GM19328 (cell line): ENCODE data around the gene IL12RB1.

Experiments
- ATAC-seq: cut with Tn5 transposase; IDR thresholded peaks from one replicate; pipeline ENCODE4 v1.9.1; 2021; ENCODE audit warnings: mild to moderate bottlenecking, moderate library complexity; ENCODE audit not compliant: unreplicated experiment

Gene IL12RB1

DNA sequence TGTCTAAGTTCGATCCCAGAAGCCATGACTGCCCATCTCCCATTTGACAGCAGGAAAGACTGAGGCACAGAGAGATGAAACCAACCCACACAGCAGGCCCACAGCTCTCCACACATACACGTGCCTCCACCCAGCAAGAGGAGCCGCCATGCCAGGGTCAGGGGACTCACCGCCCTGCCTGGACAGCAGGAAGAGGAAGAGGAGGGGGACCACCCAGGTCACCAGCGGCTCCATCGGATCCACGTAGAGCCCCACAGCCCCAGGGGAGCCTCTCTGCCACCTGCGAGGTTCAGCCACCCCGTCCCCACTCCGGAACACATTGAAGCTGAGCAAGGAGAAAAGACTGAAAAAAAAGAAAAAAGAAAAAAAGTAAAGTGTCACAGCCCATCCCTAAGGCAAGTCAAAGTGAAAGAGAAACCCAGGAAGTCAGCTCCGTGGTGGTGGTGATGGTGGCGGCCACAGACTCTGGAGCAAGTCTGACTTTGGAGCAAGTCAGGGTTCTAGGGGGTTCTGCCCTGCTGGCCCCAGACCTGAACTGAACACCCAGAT, at the start of gene IL12RB1:
Gene IL12RB1, minus strand, starts transcription at position 345 of the 549 bp plus-strand sequence. Its CDS starts 111 bp downstream, at position 234.
- no peak for ATAC-seq

DNA sequence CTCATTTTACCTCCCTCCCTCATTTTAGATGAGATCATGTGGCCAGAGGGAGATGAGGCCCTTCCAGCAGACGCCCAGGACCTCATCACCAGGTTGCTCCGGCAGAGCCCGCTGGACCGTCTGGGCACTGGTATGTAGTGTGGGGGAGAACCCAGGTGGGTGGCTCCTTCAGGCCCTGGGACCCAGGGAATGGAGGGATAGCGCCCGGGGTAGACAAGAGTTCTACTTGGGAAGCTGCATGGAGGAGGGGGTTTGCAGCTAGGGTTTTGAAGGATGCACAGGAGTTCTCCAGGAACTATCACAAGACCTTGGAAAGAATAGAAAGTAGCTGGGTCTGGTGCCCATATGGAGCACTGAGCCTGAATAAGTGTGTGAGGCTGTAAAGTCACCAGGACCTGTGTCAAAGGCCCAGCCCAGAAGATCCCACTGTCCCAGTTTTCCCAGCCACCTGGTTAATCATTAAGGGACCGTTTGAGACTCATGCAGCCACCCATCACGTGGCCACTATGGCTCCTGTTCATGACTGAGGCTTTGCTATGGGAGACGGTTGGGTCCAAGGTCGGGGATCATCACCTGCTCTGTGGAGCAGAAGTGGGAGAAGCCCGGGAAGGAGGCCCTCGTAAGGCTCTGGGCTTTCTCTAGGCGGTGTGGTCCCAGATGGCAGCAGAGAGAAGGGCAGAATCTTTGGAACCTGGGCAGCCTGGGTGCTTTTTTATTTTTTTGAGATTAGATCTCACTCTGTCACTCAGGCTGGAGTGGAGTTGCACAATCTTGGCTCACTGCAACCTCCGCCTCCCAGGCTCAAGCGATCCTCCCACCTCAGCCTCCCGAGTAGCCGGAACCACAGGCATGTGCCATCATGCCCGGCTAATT, 49.2 kb upstream of the IL12RB1 start:
- ATAC-seq = no peak

DNA sequence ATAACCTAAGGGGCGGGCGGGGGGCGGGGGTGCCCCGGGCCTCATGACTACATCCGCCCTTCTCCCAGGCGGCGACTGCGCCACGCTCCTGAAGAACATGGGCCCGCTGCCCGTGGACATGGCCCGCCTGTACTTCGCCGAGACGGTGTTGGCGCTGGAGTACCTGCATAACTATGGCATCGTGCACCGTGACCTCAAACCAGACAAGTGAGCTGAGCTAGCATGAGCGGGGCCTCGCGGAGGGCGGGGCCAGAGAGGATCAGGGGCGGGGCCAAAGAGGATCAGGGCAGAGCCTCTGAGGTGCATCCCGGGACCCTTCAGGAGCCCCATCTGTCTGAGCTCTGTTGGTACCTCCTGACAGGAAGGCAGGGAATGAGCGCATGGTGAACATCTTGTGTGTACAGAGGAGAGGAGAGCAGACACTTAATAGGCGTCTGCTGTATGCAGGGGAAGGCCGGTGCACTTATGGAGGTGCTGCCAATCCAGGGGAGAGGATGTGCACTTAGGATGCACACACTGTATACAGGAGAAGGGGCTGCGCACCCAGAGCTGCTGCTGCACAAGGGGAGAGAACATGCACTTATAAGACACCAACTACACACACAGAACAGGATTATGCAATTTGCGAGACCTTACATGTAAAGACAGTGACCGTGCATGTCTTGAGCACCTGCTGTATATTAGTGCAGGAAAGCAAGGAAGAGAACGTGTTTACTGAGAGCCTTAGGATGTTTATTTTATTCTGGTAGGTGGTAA, 45.3 kb upstream of the IL12RB1 start:
- ATAC-seq = no peak

DNA sequence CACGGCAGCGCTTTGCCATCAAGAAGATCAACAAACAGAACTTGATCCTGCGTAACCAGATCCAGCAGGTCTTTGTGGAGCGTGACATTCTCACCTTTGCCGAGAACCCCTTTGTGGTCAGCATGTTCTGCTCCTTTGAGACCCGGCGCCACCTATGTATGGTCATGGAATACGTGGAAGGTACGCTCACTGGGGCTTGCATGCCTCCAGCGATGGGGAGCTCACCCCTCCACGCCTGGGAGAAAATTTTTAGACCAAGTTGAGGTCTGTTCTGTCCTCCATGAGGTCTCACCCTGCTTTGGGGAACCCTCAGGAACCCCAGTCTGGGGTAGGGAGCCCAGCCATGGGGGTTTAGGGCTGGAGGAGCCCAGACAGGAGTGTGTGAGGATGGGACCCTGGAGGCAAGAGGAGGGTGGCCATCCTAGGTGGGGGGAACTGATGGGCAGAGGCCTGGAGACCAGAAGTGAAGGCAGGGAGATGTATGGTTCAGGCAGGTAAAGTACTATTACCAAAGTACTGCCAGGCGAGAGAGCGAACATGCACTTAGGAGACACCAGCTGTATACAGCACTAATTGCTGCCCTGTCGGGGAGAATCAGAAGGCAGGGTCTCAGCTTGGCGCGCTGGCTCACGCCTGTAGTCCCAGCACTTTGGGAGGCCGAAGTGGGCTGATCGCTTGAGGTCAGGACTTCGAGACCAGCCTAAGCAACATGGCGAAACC, 43.9 kb upstream of the IL12RB1 start:
- no peak for ATAC-seq

DNA sequence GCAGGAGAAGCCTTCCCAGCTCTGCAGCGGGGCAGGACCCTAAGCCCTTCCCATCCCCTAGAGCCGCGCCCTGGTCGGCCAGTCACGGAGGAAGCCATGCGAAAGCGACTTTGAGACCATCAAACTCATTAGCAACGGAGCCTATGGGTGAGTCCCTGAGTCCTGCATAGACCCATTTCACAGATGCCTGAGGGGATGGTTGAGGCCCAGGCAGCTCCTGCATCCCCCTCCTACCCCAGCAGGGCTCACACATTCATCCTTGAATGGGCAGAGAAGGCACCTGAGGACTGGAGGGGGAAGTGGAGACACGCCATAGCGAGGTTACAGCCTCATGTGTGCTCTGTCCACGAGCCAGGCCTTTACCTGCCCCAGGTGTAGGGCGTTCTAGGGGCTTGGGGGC, 42.1 kb upstream of the IL12RB1 start:
- ATAC-seq = no peak

DNA sequence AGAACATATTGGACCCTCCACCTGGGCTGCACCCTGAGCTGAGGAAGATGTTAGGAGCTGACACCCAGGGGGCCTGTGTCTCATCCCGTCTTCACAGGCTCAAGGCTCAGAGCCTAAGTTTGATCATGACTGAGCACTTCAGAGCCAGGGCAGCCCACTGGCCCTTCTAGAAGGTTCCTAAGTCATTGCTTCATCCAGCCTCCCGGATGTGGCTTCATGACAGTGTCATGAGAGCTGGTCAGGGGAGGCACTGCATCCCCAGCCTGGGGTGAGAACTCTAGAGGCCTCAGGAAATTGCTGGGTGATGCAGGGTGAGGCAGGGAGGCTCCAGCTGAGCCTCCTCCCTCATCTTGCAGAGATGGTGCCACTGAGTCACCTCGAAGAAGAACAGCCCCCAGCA, 41.3 kb upstream of the IL12RB1 start:
- ATAC-seq = no peak

DNA sequence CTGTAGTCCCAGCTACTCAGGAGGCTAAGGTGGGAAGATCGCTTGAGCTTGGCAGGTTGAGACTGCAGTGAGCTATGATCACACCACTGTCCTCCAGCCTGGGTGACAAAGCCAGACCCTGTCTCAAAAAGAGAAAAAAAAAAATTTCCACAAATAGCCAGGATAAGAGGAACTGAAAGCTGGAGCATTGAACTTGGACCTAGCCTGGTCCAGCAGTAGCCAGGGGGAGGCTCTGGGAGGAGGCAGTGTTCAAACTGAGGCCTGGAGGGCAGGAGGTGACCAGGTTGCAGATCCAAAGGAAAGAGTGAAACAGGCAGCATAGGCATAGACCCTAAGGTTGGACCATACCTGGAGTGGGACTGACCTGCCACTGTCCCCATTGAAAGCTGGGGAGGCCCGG, 39.4 kb upstream of the IL12RB1 start:
- no peak for ATAC-seq

DNA sequence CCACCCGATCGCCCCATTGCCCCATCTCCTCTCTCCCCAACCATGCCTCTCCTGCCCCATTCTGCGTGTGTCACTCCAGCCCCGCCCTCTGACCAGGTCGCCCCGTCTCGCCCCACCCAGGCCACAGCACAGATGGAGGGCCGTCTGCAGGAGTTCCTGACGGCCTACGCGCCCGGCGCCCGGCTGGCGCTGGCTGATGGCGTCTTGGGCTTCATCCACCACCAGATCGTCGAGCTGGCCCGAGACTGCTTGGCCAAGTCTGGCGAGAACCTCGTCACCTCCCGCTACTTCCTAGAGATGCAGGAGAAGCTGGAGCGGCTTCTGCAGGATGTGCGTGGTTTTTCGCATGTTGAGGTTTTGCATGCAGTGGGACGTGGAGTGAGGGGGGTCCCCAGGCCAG, 37.1 kb upstream of the IL12RB1 start:
- no peak for ATAC-seq

DNA sequence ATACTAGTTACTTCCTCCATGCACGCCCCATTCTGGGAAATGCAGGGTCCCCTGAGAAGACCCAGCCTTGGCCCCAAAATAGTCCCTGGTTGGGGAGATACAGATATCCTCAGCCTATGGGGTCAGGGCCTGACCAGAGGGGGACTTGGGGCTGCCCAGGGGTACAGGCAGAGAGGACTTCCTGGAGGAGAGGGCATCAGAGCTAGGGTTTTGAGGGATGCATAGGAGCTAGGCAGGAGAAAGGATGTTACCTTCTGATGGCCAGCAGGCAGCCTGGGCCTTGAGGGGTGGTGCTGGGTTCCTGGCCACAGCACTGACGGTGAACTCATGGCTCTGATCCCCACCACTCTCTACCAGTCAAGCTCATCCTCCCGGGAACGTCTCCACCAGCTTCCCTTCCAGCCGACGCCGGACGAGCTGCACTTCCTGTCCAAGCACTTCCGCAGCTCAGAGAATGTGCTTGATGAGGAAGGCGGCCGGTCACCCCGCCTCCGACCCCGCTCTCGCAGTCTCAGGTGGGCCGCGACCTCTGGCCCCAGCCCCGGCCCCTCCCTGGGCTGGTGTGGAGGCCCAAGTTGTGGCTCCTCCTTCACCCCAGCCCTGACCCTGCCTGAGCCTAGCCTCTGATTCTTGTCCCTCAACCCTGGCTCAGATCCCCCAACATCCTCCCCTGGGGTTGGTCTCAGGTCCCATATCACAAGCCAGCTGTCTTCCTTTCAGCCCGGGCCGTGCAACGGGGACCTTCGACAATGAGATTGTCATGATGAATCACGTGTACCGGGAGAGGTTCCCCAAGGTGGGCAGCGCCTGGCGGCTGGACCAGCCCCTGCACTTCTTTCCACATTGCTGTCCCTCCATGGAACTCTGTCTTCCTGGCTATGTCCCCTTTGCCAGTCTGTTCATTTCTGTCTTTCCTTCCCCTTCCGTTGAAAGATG, 36.4 kb upstream of the IL12RB1 start:
- ATAC-seq = no peak

DNA sequence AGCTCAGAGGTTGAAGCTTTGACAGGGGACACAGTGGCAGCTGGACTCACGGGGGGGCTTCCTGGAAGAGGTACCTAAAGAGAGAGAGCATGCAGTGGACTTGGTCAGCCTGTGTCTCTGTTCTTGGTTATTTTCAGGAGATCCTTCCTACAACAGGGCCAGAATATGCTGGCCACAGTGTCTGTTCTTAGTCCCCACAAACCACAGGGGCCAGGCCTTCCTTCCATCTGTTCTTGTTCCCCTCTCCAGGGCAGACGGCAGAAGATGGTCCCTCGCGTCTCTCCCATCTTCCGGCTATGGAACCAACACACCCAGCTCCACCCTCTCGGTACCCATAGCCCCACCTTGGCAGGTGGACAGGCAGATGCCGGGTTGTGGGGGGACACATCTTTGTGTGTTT, 35.7 kb upstream of the IL12RB1 start:
- no peak for ATAC-seq

DNA sequence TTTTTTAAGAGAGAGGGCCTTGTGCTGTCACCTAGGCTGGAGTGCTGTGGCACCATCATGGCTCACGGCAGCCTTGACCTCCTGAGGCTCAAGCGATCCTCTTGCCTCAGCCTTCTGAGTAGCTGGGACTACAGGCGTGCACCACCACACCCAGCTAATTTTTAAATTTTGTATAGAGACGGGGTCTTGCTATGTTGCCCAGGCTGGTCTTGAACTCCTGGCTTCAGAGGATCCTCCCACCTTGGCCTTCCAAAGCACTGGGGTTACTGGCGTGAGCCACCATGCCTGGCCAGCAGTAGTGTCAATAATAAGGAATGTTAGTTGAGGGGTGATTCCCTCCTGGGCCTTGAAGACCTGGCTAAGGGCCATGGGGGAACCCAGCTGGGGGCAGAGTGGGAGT, 34.4 kb upstream of the IL12RB1 start:
- no peak for ATAC-seq

DNA sequence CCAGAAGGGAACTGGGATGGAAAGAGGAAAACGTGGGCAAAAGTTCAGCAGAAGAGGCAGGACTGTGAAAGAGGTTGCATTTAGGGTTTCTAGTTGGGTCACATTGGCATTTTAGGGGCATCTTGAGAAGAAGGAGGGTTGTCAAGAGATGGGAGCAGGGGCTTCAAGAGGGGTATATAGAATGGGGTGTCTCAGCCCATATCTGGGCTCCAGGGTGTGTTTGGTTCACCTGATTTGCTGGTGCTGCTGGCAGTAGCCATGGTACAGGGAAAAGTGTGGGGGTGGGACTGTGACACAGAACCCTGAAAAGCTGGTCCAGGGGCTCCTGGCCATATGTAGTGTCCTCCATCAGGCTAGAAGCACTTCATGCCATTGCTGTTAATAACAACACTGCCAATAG, 33.4 kb upstream of the IL12RB1 start:
- no peak for ATAC-seq

DNA sequence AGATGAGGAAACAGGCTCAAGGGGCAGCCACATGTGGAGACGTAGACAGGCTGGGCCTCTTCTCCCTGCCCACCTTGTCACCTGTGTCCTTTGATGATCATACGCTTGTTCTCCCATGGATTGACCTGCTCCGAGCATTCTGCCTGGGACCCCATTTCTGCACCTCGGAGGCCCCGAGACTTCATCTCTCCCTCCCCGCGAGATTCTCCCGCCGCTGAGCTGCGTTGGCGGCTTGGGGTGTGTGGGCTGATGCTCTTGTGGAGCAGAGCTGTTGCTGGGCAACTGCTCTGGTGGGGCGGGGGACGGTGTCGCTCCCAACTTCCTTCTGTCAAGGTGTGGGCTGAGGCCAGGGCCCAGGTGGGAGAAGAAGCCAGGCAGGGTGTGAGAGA, 33.0 kb upstream of the IL12RB1 start:
- no peak for ATAC-seq

DNA sequence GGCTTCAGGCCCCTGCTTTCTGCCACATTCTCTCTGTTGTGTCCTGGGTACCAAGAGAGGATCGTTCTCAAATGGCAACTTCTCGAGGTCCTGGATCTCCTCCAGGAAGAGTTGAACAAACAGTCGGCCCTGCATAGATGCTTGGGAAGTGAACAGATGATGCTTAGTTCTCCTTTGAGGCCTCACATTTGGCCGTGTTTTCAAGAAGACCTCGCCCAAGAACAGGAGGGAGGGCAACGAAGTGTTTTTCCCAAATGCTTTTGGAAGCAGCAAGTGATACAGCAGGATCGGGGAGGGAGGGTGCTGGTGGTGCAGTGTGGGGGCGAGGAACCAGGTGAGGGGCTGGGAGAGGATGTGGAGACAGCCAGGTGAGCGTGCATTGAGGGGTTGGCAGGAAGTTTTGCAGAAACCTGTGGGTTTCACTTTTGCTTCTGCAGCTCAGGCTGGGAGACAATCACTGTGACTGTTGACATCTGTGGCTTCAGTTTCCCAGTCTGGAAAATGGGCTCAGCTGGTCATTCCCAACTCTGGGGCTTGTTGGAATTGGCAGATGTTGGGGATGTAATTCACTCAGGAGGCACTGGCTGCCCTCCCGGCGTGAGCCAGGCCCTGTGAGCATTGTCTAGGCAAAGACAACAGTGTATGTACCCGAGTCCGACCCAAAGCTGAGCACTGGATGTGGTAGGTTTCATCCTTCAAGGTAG, 32.4 kb upstream of the IL12RB1 start:
- ATAC-seq = no peak

DNA sequence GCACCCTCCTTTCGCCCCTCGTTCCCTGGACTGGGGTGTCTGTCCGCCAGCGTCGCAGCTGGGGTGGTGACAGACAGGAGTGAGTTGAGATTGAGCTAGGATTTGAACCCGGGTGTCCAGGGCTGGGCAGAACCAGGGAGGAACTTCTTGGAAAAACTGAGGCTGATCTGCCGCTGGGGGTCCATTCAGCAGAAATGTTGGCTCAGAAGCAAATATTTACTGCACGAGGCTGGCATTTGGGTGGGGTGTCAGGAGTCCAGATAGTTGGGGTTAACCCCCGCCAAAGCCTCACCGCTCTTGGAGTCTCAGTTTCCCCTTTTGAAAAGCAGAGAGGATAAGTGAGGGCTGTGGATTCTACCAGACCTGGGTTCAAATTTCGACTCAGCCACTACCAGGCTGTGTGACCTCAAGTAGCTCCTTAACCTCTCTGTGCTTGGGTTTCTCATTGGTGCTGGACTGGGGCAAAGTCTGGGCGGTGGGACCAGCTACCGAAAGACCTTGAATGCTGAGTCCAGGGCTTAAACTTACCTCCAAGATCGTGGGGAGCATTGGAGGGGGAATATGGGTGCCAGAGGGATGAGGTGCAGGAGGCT, 31.8 kb upstream of the IL12RB1 start:
- ATAC-seq = no peak

DNA sequence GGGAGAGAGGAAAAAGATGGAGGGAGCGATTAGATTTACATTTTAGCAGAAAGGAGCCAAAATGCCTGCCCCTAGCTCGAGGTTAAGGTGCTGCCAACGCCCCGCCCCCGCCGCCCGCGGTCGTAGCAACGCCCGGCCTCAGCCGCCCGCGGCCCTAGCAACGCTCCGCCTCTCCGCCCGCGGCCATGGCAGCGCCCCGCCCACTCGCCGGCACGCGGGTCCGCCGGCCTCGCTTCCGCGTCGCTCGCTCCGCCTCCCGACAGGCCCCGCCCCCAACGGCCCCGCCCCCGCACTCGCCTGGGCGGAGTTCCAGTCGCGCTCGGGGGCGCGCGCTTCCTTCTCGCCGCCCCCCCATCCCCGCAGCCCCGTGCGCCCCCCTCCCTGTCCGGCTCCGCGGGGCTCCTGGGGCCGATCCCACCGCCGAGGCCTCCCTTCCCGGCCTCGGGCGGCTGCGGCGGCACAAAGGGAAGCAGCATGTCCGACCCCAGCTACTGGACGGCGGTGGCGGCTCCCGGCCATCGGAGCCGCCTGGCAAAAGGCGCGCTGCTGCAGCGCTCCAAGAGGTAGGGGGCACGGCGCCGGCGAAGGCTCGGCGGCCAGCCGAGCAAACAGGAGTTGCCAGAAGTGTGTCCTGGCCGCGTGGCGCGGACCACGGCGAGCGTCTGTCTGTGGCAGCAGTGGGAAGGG, 31.1 kb upstream of the IL12RB1 start:
- peak; percentile 82 for ATAC-seq

DNA sequence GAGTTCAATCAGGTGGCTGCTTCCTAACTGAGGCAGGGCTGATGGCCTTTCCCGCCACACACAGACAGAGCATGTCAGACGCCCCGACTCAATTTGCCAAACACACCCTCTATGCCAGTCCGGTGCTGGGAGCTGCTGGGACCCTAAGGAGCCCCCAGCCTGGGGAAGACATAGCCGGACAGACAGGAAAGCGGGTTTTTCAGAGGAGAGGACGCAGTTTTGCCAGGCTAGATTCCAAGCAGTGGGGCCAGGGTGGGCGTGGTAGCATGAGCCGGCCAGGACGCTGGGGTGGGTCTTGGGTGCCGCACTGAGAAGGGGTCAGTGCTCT, 30.6 kb upstream of the IL12RB1 start:
- no peak for ATAC-seq

DNA sequence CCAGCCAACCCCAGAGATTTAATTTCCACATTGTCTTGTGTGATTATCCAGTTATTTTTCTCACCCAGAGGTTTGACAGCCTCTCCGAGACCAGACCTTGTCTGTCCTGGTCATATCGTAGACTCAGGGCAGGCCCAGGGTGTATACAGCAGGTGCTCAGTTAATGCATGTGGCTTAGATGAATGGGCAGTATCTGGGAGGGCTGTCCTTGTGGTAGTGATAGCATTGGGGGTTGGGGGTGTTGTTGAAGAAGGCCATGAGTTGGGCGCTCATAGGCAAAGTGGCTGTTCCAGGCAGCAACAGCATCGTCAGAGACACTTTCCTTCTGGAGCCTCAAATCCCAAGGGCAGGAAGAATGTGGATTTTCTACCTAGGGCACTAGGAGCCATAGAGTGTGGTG, 27.7 kb upstream of the IL12RB1 start:
- no peak for ATAC-seq

DNA sequence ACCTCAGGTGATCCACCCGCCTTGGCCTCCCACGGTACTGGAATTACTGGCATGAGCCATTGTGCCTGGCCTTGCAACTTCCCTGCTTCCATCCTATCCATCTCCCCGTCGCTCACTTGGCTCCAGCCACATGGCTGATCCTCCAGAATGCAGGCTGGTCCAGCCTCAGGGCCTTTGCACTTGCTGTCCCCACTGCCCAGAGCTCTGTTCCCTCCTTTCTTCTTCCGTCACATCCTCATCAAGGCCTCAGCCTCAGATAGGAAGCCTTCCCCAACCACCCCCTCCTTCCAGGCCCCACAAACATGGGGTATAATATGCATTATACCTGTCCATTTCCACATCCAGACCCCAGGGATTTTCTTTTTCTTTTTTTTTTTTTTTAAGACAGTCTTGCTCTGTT, 27.1 kb upstream of the IL12RB1 start:
- no peak for ATAC-seq
